Upper lobe of left lung (tissue), 6 donors: ENCODE measurements around the gene CYP2W1. TPM values are rescaled to one million over a fixed set of nuclear protein-coding genes. Genes with fewer than 3 reads are reported as not detected.

Experiments
- ATAC-seq, 2 donors: fragments of 200-7000 bp; cut with Tn5 transposase; one replicate each; pipeline ENCODE4 v1.9.1; 2022; ENCODE audit warnings: mild to moderate bottlenecking in 2 of 2, moderate library complexity in 2 of 2; ENCODE audit not compliant: low FRiP score in 2 of 2
- DNase-seq, 2 donors: peaks; one replicate each; pipeline ENCODE4 v3.0.0-alpha.2; 2019 to 2020
- H3K27ac ChIP-seq, 4 donors: fragments of 200-600 bp; sonication (generic); one replicate each; pipeline ENCODE4 v1.5.1; 2016 to 2019
- H3K27me3 ChIP-seq, 4 donors: fragments of 200-600 bp; sonication (generic); one replicate each; pipeline ENCODE4 v1.5.1; 2017 to 2019
- H3K36me3 ChIP-seq, 4 donors: fragments of 200-600 bp; sonication (generic); one replicate each; pipeline ENCODE4 v1.5.1; 2016 to 2019
- H3K4me1 ChIP-seq, 4 donors: fragments of 200-600 bp; sonication (generic); one replicate each; pipeline ENCODE4 v1.5.1; 2018 to 2019
- H3K4me3 ChIP-seq, 4 donors: fragments of 200-600 bp; sonication (generic); one replicate each; pipeline ENCODE4 v1.5.1; 2017 to 2019; ENCODE audit warnings: mild to moderate bottlenecking in 2 of 4, moderate library complexity in 1 of 4
- H3K9me3 ChIP-seq, 4 donors: fragments of 200-600 bp; sonication (generic); one replicate each; pipeline ENCODE4 v1.5.1; 2018 to 2019
- EP300 ChIP-seq, 4 donors: sonication (generic); formaldehyde crosslinking; IDR thresholded peaks; one replicate each; pipeline ENCODE4 v1.5.1; 2017; ENCODE audit warnings: antibody characterized with exemption in 4 of 4, control low read depth in 2 of 4
- POLR2A ChIP-seq, 4 donors: fragments of 450-650 bp; IDR thresholded peaks; one replicate each; pipeline ENCODE4 v1.5.1; 2016 to 2017; ENCODE audit warnings: antibody characterized with exemption in 4 of 4, mild to moderate bottlenecking in 2 of 4
- POLR2AphosphoS5 ChIP-seq, 2 donors: sonication (generic); formaldehyde crosslinking; IDR thresholded peaks; one replicate each; pipeline ENCODE4 v1.5.1; 2017; ENCODE audit warnings: antibody characterized with exemption in 2 of 2
- WGBS, 2 donors: methylation state at CpG; one replicate each; pipeline ENCODE4 v1.1.5; 2017 to 2018; 5-methylcytosine and 5-hydroxymethylcytosine counted together
- total RNA-seq, 6 donors: library from RNA; depleted of rRNA in 4 of 6; stranded (reverse); fragments of >200 nt in 4 of 6; gene quantifications; one replicate each; pipeline versions ENCODE4 v1.1.0 to v1.2.1, GENCODE V29; 2016 to 2021
- TF ChIP-seq, protein P1 (sequence below), 6 experiments: fragments of 450-650 bp in 4 of 6; fragments of 200-600 bp in 2 of 6; sonication (generic) in 2 of 6; IDR thresholded peaks; one replicate each; pipeline ENCODE4 v1.5.1; 2016 to 2019; ENCODE audit warnings: antibody characterized with exemption in 6 of 6
- donor health status: DM: no; HTN: no; CAD: no; lungs with moderate emphysema.
- donor health status: DM: no; HTN: yes; CAD: no; lungs with severe emphysema.

The CYP2W1 gene
- total RNA-seq, 6 donors from 2014 or later = not detected

DNA sequence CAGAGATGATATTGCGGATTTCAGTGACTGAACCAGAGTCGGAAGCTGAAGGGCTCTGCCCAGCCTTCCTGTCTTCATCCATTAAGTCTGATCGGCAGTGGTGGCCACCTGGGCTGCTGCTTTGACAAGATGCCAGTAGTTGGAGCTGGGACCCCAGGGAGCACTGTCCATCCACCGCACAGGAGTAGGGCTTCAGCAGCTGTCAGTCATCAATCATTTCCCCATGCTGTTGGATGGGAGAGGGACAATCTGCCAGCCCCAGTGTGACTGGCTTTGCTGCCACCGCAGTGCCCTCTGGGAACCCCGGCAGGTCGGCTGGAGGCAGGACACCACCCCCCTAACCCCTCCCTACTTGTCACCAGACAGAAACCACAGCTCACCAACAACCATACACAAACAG lies 38.4 kb downstream of the CYP2W1 start:
- Histone ChIP-seq H3K27me3 (no peaks in the 10 kb centered on the region), H3K36me3 (peaks cover 0 to 35% (median 19%) of the 10 kb centered on the region in 4 donors), H3K27ac (no peak overlapping the region), H3K4me1 (peaks cover 0 to 10% (median 1%) of the 10 kb centered on the region in 4 donors), H3K9me3 (no peaks in the 10 kb centered on the region), H3K4me3 (no peak overlapping the region)
- ATAC-seq = no peak
- TF ChIP-seq EP300 (IDR thresholded peaks at IDR 0.05) (no peak), POLR2A (IDR thresholded peaks at IDR 0.05) (no peak), POLR2AphosphoS5 (IDR thresholded peaks at IDR 0.05) (no peak)
- TF ChIP-seq, protein P1, sequence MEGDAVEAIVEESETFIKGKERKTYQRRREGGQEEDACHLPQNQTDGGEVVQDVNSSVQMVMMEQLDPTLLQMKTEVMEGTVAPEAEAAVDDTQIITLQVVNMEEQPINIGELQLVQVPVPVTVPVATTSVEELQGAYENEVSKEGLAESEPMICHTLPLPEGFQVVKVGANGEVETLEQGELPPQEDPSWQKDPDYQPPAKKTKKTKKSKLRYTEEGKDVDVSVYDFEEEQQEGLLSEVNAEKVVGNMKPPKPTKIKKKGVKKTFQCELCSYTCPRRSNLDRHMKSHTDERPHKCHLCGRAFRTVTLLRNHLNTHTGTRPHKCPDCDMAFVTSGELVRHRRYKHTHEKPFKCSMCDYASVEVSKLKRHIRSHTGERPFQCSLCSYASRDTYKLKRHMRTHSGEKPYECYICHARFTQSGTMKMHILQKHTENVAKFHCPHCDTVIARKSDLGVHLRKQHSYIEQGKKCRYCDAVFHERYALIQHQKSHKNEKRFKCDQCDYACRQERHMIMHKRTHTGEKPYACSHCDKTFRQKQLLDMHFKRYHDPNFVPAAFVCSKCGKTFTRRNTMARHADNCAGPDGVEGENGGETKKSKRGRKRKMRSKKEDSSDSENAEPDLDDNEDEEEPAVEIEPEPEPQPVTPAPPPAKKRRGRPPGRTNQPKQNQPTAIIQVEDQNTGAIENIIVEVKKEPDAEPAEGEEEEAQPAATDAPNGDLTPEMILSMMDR (IDR thresholded peaks at IDR 0.05) = no peak
- 90 to 97% methylated on average over 2 to 7 of the region's 7 CpGs for WGBS, 2 donors
- DNase-seq = no peak

DNA sequence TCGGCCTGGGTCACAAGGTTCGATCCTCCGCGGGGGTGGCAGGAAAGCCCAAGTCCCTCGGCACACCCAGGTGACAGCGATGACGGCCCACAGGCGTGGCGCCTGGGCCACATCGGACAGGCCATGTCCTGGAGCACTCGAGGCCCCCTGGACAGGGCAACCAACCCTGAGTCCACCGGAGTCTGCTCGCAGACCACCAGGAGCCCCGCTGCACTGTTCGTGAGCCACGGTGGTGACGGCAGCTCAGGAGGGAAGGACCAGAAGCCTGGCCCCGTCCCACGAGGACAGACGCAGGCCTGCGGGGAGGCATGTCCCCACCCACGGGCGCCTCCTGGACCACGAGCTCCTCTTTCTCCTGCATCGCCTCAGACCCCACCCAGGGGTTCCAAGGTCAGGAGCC lies 39.0 kb downstream of the CYP2W1 start:
- Histone ChIP-seq H3K36me3 (peaks cover 0 to 38% (median 19%) of the 10 kb centered on the region in 4 donors), H3K9me3 (no peaks in the 10 kb centered on the region), H3K4me1 (peaks cover 4 to 16% (median 6%) of the 10 kb centered on the region in 4 donors), H3K27ac (no peak overlapping the region), H3K27me3 (no peaks in the 10 kb centered on the region), H3K4me3 (no peak overlapping the region)
- WGBS, 2 donors = 88 to 94% methylated on average over 10 to 19 of the region's 25 CpGs
- ATAC-seq (no peak), DNase-seq (peak in 1 of 2 donors; percentile 77)
- TF ChIP-seq POLR2A (IDR thresholded peaks at IDR 0.05) (no peak), EP300 (IDR thresholded peaks at IDR 0.05) (no peak), POLR2AphosphoS5 (IDR thresholded peaks at IDR 0.05) (no peak)
- TF ChIP-seq, protein P1 (IDR thresholded peaks at IDR 0.05) = no peak

DNA sequence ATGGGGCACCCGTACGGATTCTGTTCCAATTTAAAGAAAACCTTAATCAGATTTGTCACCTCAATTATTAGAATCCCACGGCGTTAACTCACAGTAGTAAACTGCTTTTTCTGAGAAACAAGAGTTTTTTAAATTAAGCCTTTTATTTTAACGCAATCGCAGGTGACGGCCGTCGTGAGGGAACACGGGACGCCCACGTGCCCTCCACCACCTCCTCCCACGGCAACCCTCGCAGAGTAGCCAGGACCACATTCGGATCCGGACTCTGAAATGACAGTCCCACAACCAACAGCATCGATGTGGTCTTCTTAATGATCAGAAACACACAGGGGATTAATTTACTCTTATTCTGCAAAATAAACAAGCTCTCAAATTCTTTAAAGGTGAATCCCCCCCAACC lies 39.4 kb downstream of the CYP2W1 start:
- H3K36me3 ChIP-seq = peaks cover 0 to 35% (median 19%) of the 10 kb centered on the region in 4 donors
- H3K4me1 ChIP-seq = peaks cover 8 to 20% (median 10%) of the 10 kb centered on the region in 4 donors
- no peaks in the 10 kb centered on the region for H3K27me3 ChIP-seq
- ATAC-seq = no peak
- no peak overlapping the region for H3K4me3 ChIP-seq
- WGBS, 2 donors = 97% methylated on average over 17 of the region's 17 CpGs
- peak in 1 of 2 donors; percentile 38 for DNase-seq
- H3K27ac ChIP-seq = no peak overlapping the region
- TF ChIP-seq EP300 (IDR thresholded peaks at IDR 0.05) (no peak), POLR2A (IDR thresholded peaks at IDR 0.05) (no peak), POLR2AphosphoS5 (IDR thresholded peaks at IDR 0.05) (no peak)
- TF ChIP-seq, protein P1 (IDR thresholded peaks at IDR 0.05) = no peak
- no peaks in the 10 kb centered on the region for H3K9me3 ChIP-seq

DNA sequence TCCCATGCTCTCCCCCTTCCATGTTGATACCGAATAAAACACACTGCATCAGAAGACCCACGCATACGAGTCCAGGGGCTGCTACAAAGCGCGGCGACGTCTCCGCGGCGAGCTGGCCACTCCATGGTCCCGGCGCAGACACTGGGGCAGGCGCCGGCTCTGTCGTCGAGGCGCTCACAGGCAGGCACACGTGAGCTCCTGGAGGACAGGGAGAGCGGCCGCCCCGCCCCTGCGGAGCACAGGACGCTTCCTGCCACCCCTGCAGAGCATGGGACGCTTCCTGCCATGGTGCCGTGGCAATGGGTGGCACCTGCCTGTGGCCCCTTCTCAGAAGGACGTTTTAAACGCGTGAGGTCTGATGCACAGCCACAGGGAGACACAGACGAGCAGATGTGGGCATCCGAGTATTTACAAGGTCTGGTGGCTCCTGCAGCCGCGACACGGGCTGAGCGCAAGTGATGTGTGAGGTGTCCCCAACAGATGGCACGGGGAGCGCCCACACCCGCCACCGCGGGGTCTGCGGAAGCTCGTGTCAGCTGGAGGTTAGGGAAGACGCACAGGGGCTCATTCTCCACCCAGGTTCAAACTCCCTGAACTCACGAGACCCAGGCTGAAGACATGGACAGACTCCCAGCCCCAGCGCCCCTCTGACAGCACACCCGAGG lies 40.0 kb downstream of the CYP2W1 start:
- Histone ChIP-seq H3K27ac (no peak overlapping the region), H3K9me3 (no peaks in the 10 kb centered on the region), H3K36me3 (peaks cover 0 to 32% (median 18%) of the 10 kb centered on the region in 4 donors), H3K4me1 (peaks cover 8 to 26% (median 14%) of the 10 kb centered on the region in 4 donors), H3K27me3 (no peaks in the 10 kb centered on the region), H3K4me3 (no peak overlapping the region)
- peak in 1 of 2 donors; percentile 82 for DNase-seq
- no peak for TF ChIP-seq EP300 (IDR thresholded peaks at IDR 0.05)
- TF ChIP-seq POLR2AphosphoS5 (IDR thresholded peaks at IDR 0.05) = no peak
- TF ChIP-seq, protein P1 (IDR thresholded peaks at IDR 0.05) = no peak
- TF ChIP-seq POLR2A (IDR thresholded peaks at IDR 0.05) = no peak
- 91 to 93% methylated on average over 19 to 44 of the region's 45 CpGs for WGBS, 2 donors
- ATAC-seq = no peak
